ENCODE data around the gene MYMK. TPM values are rescaled to one million over a fixed set of nuclear protein-coding genes. Genes with fewer than 3 reads are reported as not detected.

Gene MYMK
- total and polyA plus RNA-seq, 2 of the 4 experiments (the other 2 are of a cell fraction) = not detected

DNA sequence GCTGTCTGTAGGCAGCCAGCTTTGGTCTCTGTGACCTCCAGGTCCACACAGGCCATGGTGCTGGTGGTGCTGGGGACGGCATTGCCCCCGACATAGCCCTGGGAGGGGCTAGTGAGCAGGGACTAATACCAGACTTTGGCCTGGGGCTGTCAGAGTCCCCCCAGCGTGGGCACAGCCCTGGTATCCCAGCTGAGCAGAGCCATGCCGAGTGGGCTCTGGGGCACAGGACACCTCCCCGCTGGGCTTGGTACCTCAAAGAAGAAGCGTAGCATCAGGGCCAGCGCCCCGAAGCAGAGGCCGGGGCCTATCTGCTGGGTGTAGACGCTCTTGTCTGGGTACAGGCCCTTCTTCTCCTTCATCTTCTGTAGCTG lies 9.5 kb downstream of the MYMK start:
- POLR2A ChIA-PET (ENCODE audit: unreplicated experiment) = no interaction called here
- no peak for ATAC-seq (ENCODE audit: low read depth)

More for the DNA sequence above, 9.5 kb downstream of the MYMK start:
- H4K20me1 ChIP-seq (ENCODE audit: insufficient read depth, low read length) = peaks cover 3% of the 10 kb centered on the region; the same call in 1 of the 2 replicates
- CTCF ChIA-PET = no interaction called here
- no peak overlapping the region for H2BK15ac ChIP-seq (ENCODE audit: low read depth, low read length)
- H3K9me1 ChIP-seq (ENCODE audit: insufficient read depth, low read length) = peaks cover 6% of the 10 kb centered on the region; the same call in 1 of the 2 replicates
- no peaks in the 10 kb centered on the region for H3K9me3 ChIP-seq (ENCODE audit: control insufficient read depth, insufficient read depth, low read length)
- no peak overlapping the region for H3K14ac ChIP-seq (replicated peaks; ENCODE audit: low read depth, low read length)
- WGBS, 2 experiments (ENCODE audit: extremely low coverage in 2 of 2, insufficient read length in 1 of 2) = 73% methylated on average over 7 of the region's 10 CpGs; no CpG with 5 or more reads in 1 of the 2 experiments
- TF ChIP-seq CHD1 (IDR thresholded peaks at IDR 0.05; ENCODE audit: low read depth, low read length) (no peak), POLR2A (IDR thresholded peaks at IDR 0.05; ENCODE audit: low read depth, low read length) (no peak), FOS (IDR thresholded peaks at IDR 0.05; ENCODE audit: low read depth, low read length) (no peak), MAFK (IDR thresholded peaks at IDR 0.05; ENCODE audit: low read depth, low read length) (no peak), RCOR1 (IDR thresholded peaks at IDR 0.05; ENCODE audit: insufficient replicate concordance, low read length) (no peak), MAZ (IDR thresholded peaks at IDR 0.05; ENCODE audit: borderline replicate concordance, low read depth, low read length) (no peak), RFX5 (IDR thresholded peaks at IDR 0.05; ENCODE audit: low read depth, low read length) (no peak), RAD21 (IDR thresholded peaks at IDR 0.05; ENCODE audit: low read length) (no peak), MXI1 (IDR thresholded peaks at IDR 0.05; ENCODE audit: borderline replicate concordance, low read depth, low read length) (no peak), SMC3 (IDR thresholded peaks at IDR 0.05; ENCODE audit: low read depth, low read length) (no peak), NFE2L2 (IDR thresholded peaks at IDR 0.05; ENCODE audit: low read depth, low read length) (no peak), BHLHE40 (IDR thresholded peaks at IDR 0.05; ENCODE audit: low read depth, low read length) (no peak), CEBPB (IDR thresholded peaks at IDR 0.05; ENCODE audit: low read depth, low read length) (no peak)
- TF ChIP-seq, protein P1, sequence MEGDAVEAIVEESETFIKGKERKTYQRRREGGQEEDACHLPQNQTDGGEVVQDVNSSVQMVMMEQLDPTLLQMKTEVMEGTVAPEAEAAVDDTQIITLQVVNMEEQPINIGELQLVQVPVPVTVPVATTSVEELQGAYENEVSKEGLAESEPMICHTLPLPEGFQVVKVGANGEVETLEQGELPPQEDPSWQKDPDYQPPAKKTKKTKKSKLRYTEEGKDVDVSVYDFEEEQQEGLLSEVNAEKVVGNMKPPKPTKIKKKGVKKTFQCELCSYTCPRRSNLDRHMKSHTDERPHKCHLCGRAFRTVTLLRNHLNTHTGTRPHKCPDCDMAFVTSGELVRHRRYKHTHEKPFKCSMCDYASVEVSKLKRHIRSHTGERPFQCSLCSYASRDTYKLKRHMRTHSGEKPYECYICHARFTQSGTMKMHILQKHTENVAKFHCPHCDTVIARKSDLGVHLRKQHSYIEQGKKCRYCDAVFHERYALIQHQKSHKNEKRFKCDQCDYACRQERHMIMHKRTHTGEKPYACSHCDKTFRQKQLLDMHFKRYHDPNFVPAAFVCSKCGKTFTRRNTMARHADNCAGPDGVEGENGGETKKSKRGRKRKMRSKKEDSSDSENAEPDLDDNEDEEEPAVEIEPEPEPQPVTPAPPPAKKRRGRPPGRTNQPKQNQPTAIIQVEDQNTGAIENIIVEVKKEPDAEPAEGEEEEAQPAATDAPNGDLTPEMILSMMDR (conservative IDR thresholded peaks at IDR 0.05; ENCODE audit: low read depth, low read length) = no peak
- TF ChIP-seq, protein P2, sequence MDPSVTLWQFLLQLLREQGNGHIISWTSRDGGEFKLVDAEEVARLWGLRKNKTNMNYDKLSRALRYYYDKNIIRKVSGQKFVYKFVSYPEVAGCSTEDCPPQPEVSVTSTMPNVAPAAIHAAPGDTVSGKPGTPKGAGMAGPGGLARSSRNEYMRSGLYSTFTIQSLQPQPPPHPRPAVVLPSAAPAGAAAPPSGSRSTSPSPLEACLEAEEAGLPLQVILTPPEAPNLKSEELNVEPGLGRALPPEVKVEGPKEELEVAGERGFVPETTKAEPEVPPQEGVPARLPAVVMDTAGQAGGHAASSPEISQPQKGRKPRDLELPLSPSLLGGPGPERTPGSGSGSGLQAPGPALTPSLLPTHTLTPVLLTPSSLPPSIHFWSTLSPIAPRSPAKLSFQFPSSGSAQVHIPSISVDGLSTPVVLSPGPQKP (IDR thresholded peaks at IDR 0.05; ENCODE audit: borderline replicate concordance, low read depth, low read length) = no peak
- TF ChIP-seq, protein P3, sequence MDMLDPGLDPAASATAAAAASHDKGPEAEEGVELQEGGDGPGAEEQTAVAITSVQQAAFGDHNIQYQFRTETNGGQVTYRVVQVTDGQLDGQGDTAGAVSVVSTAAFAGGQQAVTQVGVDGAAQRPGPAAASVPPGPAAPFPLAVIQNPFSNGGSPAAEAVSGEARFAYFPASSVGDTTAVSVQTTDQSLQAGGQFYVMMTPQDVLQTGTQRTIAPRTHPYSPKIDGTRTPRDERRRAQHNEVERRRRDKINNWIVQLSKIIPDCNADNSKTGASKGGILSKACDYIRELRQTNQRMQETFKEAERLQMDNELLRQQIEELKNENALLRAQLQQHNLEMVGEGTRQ (IDR thresholded peaks at IDR 0.05; ENCODE audit: low read depth, low read length) = no peak
- H3K4me3 ChIP-seq (ENCODE audit: insufficient read depth, low read depth, low read length) = no peak overlapping the region
- dilution Hi-C loops (cut with HindIII; ENCODE audit: low sequenced_read_pairs, unreplicated experiment) (no loop called here), intact Hi-C loops (cut with micrococcal nuclease) (no loop called here), in situ Hi-C loops (cut with MboI; ENCODE audit: low sequenced_read_pairs) (no loop called here)
- H2AK5ac ChIP-seq (ENCODE audit: low read depth, low read length) = no peak overlapping the region
- no peak overlapping the region for H2BK5ac ChIP-seq (ENCODE audit: low read depth, low read length, poor library complexity, severe bottlenecking)
- no peaks in the 10 kb centered on the region for H3K36me3 ChIP-seq (ENCODE audit: control insufficient read depth, insufficient read depth, low read length)
- H2AFZ ChIP-seq (replicated peaks; ENCODE audit: low read length, poor library complexity) = no peak overlapping the region
- no peak overlapping the region for H3K4ac ChIP-seq (ENCODE audit: low read depth, low read length)
- H3K27ac ChIP-seq (ENCODE audit: insufficient read depth, low read length) = no peak overlapping the region
- no peak overlapping the region for H4K5ac ChIP-seq (ENCODE audit: low read depth, low read length)
- H2BK20ac ChIP-seq (ENCODE audit: low read depth, low read length) = no peak overlapping the region
- no peak overlapping the region for H3K9ac ChIP-seq (ENCODE audit: low read depth, low read length)
- H2AK9ac ChIP-seq (replicated peaks; ENCODE audit: low read depth, low read length, poor library complexity) = no peak overlapping the region
- peaks cover 48% of the 10 kb centered on the region for H3K27me3 ChIP-seq (ENCODE audit: control insufficient read depth, insufficient read depth, low read length)
- H3K23ac ChIP-seq (ENCODE audit: low read depth, low read length) = no peak overlapping the region
- no peak overlapping the region for H3K56ac ChIP-seq (ENCODE audit: extremely low read depth, insufficient read depth, low read length)
- BruUV-seq (replicated peaks) = no TSS peak
- no peak overlapping the region for H4K91ac ChIP-seq (ENCODE audit: insufficient read depth, low read depth, low read length)
- H4K8ac ChIP-seq (ENCODE audit: low read depth in 2 of 2, low read length in 2 of 2) = no peak overlapping the region
- H3K4me1 ChIP-seq (ENCODE audit: control insufficient read depth, insufficient read depth, low read length) = no peaks in the 10 kb centered on the region
- H3K18ac ChIP-seq (ENCODE audit: low read depth, low read length) = no peak overlapping the region
- no peaks in the 10 kb centered on the region for H3K79me1 ChIP-seq (ENCODE audit: low read depth in 1 of 2, low read length in 2 of 2)
- no peak for DNase-seq
- no peak overlapping the region for H2BK120ac ChIP-seq (ENCODE audit: low read depth, low read length)
- H3K4me2 ChIP-seq (ENCODE audit: low read depth, low read length) = no peak overlapping the region
